Left hindlimb (tissue), 1 donor: Measurements from ENCODE around the gene L2HGDH.
A peak's percentile ranks its signal among the peaks of the same experiment; 100 is the strongest.
"Not testable (repeated sequence)": the region's sequence is repeated elsewhere in the genome, so short reads cannot be mapped to it uniquely, and the experiment has no call there.

ENCODE experiments used
- DNase-seq: peaks from one replicate; pipeline ENCODE4 v3.0.0-alpha.2; 2018

The L2HGDH gene

GRCh38 chr14:50338587-50338986 is 26.6 kb upstream of the L2HGDH start:
- no peak for DNase-seq

GRCh38 chr14:50335989-50336824 is 24.2 kb upstream of the L2HGDH start:
- DNase-seq = peak; percentile 65

DNA sequence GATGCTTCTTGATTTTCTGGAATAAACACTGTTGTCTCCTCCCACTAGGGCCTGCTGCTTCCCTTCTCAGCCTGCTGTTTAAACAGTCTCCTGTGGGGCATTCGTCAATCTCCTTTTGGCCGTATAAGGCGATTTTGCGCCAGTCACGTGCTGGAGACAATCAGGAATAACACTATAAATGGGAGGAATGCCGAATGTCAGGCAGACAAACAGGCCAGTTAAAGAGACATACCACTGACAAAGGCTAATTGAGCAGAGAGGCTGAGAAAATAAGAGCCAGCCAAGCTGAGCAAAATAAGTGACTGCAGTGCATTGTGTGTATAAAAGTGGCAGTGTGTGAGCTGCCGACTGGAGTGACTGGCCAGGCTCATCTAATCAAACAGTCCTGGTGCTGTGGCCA is 23.4 kb upstream of the L2HGDH start:
- DNase-seq = peak; percentile 73

GRCh38 chr14:50334211-50334610 is 22.2 kb upstream of the L2HGDH start:
- no peak for DNase-seq

DNA sequence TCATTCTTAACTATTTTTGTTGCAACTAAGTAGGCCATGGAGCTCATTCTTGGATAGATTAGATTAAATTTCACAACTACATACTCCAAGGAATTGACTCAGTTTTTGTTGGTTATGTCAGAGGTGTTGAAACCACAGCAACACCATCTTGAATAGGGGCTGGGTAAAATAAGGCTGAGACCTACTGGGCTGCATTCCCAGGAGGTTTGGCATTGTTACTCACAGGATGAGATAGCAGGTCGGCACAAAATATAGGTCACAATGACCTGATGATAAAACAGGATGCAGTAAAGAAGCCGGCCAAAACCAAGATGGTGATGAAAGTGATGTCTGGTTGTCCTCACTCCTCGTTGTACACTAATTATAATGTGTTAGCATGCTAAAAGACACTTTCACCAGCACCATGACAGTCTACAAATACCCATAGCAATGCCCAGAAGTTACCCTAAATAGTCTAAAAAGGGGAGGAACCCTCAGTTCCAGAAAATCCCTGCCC is 21.0 kb upstream of the L2HGDH start:
- DNase-seq = no peak

DNA sequence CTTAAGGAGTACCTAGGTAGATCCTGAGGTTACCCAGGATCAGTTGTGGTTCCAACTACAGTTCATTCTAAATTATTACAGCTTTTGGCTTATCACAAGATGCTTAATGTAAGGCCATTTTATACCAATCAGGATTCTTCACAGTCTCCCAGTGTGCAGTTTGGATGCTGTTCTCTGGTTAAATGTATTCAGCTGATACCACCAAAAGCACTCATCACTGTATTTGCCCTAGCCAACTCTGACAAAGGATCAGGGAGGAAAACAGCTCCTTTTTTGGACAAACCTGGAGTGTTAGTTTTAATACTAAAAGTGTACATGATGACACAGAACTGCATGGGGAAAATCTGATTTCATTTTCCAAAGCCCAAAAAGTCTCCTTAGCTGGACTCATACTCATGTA is 19.6 kb upstream of the L2HGDH start:
- DNase-seq = no peak

- peak; percentile 65 for DNase-seq
These were observed 9.1 kb upstream of the L2HGDH start for GRCh38 chr14:50321009-50321660.

DNA sequence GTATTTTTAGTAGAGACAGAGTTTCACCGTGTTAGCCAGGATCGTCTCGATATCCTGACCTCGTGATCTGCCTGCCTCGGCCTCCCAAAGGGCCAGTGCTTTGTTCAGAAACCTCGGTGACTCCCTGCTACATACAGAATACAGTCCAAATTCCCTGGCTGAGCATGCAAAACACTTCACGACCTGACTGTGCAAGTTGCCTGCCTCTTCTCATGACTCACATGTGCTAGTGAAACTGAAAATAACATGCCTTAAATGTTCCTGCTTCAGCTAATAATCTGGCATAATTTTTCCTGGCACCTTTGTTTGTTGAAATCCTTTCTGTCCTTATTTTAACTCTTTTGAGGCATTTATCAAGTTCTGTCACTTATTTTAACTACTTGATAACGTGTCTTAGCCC is 8.3 kb upstream of the L2HGDH start:
- DNase-seq = no peak

DNA sequence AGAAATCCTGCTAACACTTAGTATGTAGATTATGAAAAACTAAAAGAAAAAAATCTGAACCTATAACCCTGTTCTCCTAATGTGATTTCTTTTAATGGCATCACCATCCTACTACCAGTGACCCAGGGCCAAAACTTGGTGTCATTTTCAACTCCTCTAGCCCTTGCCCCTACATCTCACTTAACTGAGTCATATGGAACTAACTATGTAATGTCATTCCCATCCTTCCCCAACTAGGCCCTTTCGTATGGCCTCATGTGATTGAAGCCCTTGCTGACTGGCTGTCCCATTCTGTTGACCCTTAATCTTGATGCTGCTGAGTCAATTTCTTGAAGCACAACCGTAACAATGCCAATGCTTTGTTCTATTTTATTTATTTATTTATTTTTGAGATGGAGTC is 7.7 kb upstream of the L2HGDH start:
- no peak for DNase-seq

DNA sequence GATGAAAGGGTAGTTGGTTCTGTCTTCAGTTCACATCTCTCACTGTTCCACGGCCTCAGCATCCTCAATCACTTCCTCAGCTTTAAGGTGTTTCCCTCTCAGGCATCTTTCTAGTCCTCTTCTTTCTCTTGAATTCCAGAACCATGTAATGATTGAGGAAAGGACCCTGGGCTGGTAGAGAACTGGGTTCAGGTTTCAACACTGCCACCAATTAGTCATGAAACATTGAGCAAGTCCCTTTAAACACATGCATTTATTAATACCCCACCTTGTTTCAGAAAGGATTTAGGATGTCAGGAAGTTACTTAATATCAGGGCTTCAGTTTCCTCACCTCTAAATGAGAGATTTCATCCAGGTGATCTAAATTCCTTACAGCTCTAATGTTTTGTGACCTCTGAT is 7.3 kb upstream of the L2HGDH start:
- DNase-seq = no peak

- DNase-seq = no peak
These were observed 6.1 kb upstream of the L2HGDH start for GRCh38 chr14:50318031-50318626.

- not testable (repeated sequence) for DNase-seq
These were observed 2.1 kb upstream of the L2HGDH start for GRCh38 chr14:50314098-50314497.

DNA sequence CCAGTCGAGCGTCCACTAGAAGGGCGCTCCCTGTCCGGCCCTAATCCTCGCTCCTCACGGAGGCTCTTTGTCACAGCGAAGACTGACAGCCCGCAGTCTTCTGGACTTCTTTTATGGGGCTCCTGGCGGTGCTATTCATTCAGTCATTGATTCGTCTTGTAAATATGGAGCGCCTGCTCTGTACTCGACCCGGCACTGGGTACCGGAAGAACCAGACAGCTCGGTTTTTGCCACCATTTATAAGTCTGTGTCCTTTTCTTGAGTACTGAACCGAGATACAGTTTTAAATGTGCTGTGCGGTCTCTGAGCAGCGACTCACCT is 665 bp upstream of the L2HGDH start:
- DNase-seq = no peak

- no peak for DNase-seq
These were observed 575 bp downstream of the L2HGDH start for GRCh38 chr14:50311337-50311971.

DNA sequence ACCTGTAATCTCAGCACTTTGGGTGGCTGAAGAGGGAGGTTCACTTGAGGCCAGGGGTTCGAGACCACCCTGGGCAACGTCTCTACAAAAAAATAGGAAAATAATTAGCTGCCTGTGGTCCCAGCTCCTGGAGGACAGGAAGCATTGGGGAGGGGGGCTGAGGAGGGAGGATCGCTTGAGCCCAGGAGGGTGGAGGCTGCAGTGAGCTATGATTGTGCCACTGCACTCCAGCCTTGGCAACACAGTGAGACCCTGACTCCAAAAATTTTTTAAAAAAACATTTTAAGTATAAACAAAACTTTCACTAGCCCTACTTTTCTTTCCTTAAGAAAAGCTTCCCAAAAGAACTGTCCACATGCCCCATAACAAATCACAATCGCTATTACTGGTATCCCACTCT is 1.6 kb downstream of the L2HGDH start:
- DNase-seq = no peak

DNA sequence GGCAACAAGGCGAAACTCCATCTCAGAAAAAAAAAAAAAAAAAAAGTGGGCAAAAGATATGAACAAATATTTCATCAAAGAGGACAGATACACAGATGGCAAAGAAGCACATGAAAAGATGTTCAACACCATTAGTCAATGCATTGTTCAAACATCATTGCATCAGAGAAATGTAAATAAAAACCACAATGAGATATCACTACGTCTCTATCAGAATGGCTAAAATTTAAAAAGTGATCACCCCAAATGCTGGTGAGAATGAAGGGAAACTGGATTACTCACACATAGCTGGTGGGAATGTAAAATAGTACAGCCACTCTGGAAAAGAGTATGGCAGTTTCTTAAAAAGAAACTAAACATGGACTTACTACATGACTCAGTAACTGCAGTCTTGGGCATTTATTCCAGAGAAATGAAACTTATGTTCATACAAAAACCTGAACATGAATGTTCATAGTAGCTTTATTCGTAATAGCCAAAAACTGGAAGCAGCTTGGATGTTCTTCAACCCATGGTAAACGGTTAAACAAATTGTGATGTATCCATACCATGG is 3.6 kb downstream of the L2HGDH start:
- DNase-seq = no peak

DNA sequence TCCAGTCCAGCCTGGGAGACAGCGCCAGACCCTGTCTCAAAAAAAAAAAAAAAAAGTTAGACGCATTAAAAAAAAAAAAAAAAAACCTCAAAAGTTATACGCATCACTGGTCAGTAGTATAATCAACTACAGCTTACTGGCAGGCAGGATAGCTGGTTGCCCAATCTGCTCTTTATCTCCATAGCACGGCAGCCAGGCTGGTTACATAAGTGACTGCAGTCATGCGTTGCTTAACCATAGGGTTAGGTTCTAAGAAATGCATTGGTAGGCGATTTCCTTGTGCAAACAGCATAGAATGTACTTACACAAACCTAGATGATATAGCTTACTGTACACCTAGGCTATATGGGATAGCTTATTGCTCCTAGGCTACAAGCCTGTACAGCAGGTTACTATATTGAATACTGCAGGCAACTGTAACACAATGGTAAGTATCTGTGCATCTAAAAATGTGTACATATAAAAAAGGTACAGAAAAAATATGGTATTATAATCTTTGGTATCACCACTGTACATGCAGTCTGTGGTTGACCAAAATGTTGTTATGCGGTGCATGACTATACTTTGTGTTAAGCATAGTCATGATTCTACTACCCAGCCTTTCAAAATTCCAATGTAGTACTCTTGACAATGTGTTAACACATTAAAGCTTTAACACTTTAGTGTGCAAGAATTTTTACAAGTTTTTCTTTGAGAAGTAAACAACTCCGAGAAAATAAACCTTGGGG is 8.1 kb downstream of the L2HGDH start:
- no peak for DNase-seq

DNA sequence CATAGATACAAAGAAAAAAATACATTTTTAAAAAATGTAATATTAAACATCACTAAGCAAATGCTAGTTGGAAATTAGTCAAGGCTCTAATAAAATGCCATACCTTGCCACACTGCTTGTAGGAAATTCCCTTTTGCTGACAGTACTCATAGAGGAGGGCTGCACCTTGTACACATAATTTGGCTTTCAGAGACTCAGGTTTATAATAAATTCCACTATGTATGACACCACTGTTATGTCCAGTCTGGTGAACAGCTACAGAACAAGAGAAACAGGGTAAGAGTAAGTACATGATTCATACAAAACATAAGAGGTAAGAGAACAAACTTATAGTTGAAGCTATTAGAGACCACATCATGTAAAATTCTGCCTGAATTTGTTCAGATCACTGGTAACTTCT is 10.1 kb downstream of the L2HGDH start:
- DNase-seq = no peak

DNA sequence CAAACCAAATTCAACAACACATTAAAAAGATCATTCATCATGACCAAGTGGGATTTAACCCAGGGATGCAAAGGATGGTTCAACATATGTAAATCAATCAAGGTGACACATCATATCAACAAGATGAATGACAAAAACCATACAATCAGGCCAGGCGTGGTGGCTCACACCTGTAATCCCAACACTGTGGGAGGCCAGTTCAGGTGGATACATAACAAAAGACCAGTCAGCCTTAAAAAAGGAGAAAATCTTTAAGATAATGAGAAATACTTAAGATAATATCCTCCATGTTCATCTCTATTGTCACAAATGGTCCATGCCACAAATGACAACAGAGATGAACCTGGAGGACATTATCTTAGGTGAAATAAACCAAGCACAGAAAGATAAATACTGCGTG is 12.4 kb downstream of the L2HGDH start:
- no peak for DNase-seq

DNA sequence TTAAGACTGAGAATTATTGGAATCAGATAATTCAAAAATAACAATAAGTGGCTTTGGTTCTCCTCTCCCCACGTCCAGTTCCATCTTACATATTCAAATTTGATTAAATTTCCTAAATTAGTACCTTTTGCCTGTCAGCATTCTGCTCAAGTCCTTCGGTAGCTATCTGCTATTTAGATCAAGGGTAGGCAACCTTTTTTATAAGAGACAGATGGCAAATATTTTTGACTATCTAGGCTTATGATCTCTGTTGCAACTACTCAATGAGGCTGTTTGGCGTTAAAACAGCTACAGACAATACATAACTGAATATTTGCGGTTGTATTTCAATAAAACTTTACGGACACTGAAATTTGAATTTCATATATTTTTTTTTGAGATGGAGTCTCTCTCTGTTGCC is 21.7 kb downstream of the L2HGDH start:
- DNase-seq = no peak

DNA sequence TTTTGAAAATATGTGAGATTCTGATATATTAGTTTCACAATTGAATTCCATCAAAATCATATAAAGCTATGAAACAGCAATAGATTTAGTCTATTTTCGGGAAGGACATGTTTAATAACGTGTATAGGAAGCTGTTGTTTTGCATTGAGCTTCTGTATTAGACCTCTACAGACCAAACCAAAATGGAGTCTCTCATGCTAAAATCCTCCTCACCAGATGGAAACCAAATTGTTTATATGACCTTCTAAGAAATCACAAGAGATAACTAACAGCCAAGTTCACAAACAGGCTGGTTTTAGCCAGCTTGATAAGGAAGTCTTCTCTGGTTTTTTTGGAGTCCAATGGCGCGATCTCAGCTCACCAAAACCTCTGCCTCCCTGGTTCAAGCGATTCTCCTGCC is 23.9 kb downstream of the L2HGDH start:
- no peak for DNase-seq

GRCh38 chr14:50285861-50286260 is 26.2 kb downstream of the L2HGDH start:
- no peak for DNase-seq

GRCh38 chr14:50272498-50272897 is 39.5 kb downstream of the L2HGDH start:
- no peak for DNase-seq
